Stomach (tissue), 4 donors: ENCODE measurements around the gene PKD2L2.

Experiments used
- POLR2A ChIP-seq, 4 donors: fragments of 450-650 bp; IDR thresholded peaks; one replicate each; pipeline ENCODE4 v1.6.1; 2016; ENCODE audit warnings: antibody characterized with exemption in 4 of 4, control low read depth in 2 of 4, mild to moderate bottlenecking in 1 of 4, moderate library complexity in 1 of 4
- POLR2AphosphoS5 ChIP-seq, 3 donors: sonication (generic); formaldehyde crosslinking; IDR thresholded peaks; one replicate each; pipeline ENCODE4 v1.6.1; 2016; ENCODE audit warnings: antibody characterized with exemption in 3 of 3
- TF ChIP-seq, protein P1 (sequence below), 7 experiments: fragments of 450-650 bp in 4 of 7; fragments of 200-600 bp in 3 of 7; sonication (generic) in 3 of 7; IDR thresholded peaks; one replicate each; pipeline ENCODE4 v1.5.1; 2016 to 2019; ENCODE audit warnings: antibody characterized with exemption in 7 of 7, control low read depth in 2 of 7, mild to moderate bottlenecking in 1 of 7

DNA sequence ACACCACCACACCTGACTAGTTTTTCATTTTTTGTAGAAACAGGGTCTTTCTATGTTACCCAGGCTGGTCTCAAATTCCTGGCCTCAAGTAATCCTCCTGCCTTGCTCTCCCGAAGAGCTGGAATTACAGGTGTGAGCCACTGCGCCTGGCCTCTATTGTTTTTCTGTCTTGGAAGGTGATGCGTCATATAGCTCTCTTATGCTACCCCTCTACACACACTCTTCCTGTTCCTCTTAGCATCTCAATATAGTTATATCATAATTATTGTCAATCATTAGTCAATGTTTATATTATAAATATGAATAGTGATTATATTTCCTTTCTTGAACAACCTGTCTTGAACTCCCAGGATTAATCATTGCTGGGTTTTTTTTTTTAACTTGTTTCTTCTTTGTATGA lies 7.3 kb downstream of the PKD2L2 start:
- TF ChIP-seq, protein P1, sequence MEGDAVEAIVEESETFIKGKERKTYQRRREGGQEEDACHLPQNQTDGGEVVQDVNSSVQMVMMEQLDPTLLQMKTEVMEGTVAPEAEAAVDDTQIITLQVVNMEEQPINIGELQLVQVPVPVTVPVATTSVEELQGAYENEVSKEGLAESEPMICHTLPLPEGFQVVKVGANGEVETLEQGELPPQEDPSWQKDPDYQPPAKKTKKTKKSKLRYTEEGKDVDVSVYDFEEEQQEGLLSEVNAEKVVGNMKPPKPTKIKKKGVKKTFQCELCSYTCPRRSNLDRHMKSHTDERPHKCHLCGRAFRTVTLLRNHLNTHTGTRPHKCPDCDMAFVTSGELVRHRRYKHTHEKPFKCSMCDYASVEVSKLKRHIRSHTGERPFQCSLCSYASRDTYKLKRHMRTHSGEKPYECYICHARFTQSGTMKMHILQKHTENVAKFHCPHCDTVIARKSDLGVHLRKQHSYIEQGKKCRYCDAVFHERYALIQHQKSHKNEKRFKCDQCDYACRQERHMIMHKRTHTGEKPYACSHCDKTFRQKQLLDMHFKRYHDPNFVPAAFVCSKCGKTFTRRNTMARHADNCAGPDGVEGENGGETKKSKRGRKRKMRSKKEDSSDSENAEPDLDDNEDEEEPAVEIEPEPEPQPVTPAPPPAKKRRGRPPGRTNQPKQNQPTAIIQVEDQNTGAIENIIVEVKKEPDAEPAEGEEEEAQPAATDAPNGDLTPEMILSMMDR (IDR thresholded peaks at IDR 0.05), result no peak
- TF ChIP-seq POLR2AphosphoS5 (IDR thresholded peaks at IDR 0.05), result no peak
- no peak for TF ChIP-seq POLR2A (IDR thresholded peaks at IDR 0.05)
